Brain microvascular endothelial cell (primary cell): ENCODE measurements around the gene UBL7.
"Not testable (repeated sequence)": the region's sequence is repeated elsewhere in the genome, so short reads cannot be mapped to it uniquely, and the experiment has no call there.

Experiments used
- DNase-seq: peaks from one replicate; pipeline ENCODE4 v3.0.0-alpha.2; 2020
- H3K27ac ChIP-seq: fragments of 250-450 bp; sonication (Bioruptor Pico); 2 replicates; pipeline ENCODE4 v1.5.1; 2020; ENCODE audit warnings: mild to moderate bottlenecking, moderate library complexity
- H3K27me3 ChIP-seq: fragments of 250-450 bp; sonication (Bioruptor Pico); replicated peaks from 2 replicates; pipeline ENCODE4 v1.5.1; 2020; ENCODE audit warnings: mild to moderate bottlenecking
- H3K36me3 ChIP-seq: fragments of 250-450 bp; sonication (Bioruptor Pico); replicated peaks from 2 replicates; pipeline ENCODE4 v1.5.1; 2020; ENCODE audit warnings: mild to moderate bottlenecking
- H3K4me3 ChIP-seq: 2 replicates; pipeline ENCODE4 v1.5.1; 2011; ENCODE audit warnings: low read depth, mild to moderate bottlenecking, control low read depth, low read length, moderate library complexity
- CTCF ChIP-seq: IDR thresholded peaks from 2 replicates; pipeline ENCODE4 v1.5.1; 2011; ENCODE audit warnings: low read depth, mild to moderate bottlenecking, moderate library complexity, low read length, control low read depth, inconsistent platforms; ENCODE audit errors: missing control alignments
- in situ Hi-C: cut with HindIII; loops from 2 replicates; pipeline ENCODE4 v1.10.0; 2017; ENCODE audit warnings: low sequenced_read_pairs, low pct_ligation_motif_present

UBL7 gene

GRCh38 chr15:74489518-74490338, 28.8 kb upstream of the UBL7 start:
- Histone ChIP-seq H3K4me3 (no peak overlapping the region), H3K27ac (no peak overlapping the region), H3K27me3 (no peaks in the 10 kb centered on the region), H3K36me3 (no peaks in the 10 kb centered on the region)
- DNase-seq = peak; percentile 21
- in situ Hi-C loops = no loop called here
- TF ChIP-seq CTCF = peak; percentile 79

GRCh38 chr15:74488776-74489175, 27.8 kb upstream of the UBL7 start:
- no peak for TF ChIP-seq CTCF
- no peaks in the 10 kb centered on the region for H3K36me3 ChIP-seq
- in situ Hi-C loops = no loop called here
- DNase-seq = no peak
- no peak overlapping the region for H3K4me3 ChIP-seq
- H3K27ac ChIP-seq = no peak overlapping the region
- no peaks in the 10 kb centered on the region for H3K27me3 ChIP-seq

- DNase-seq = peak; percentile 1
- H3K27me3 ChIP-seq = no peaks in the 10 kb centered on the region
- in situ Hi-C loops = no loop called here
- no peaks in the 10 kb centered on the region for H3K36me3 ChIP-seq
- no peak overlapping the region for H3K4me3 ChIP-seq
- H3K27ac ChIP-seq = no peak overlapping the region
- TF ChIP-seq CTCF = peak; percentile 51
Observed at GRCh38 chr15:74482661-74483060, 21.7 kb upstream of the UBL7 start.

GRCh38 chr15:74480364-74480763, 19.4 kb upstream of the UBL7 start:
- H3K27me3 ChIP-seq, in situ Hi-C loops, H3K36me3 ChIP-seq, DNase-seq, H3K4me3 ChIP-seq, H3K27ac ChIP-seq: not testable (repeated sequence)

- H3K27ac ChIP-seq, H3K36me3 ChIP-seq, H3K27me3 ChIP-seq, in situ Hi-C loops, DNase-seq, H3K4me3 ChIP-seq: not testable (repeated sequence)
Observed at GRCh38 chr15:74471621-74472020, 10.7 kb upstream of the UBL7 start.

GRCh38 chr15:74470631-74471395, 9.9 kb upstream of the UBL7 start:
- no peaks in the 10 kb centered on the region for H3K27me3 ChIP-seq

More at GRCh38 chr15:74470631-74471395, 9.9 kb upstream of the UBL7 start:
- in situ Hi-C loops = no loop called here
- Histone ChIP-seq H3K4me3 (no peak overlapping the region), H3K36me3 (no peaks in the 10 kb centered on the region), H3K27ac (no peak overlapping the region)
- no peak for DNase-seq
- no peak for TF ChIP-seq CTCF
